HG02938 (cell line): ENCODE data around the gene ABL1.

Experiments used
- ATAC-seq: cut with Tn5 transposase; IDR thresholded peaks from one replicate; pipeline ENCODE4 v1.9.1; 2021; ENCODE audit warnings: mild to moderate bottlenecking, moderate library complexity; ENCODE audit not compliant: unreplicated experiment

Gene ABL1

GRCh38 chr9:130870491-130871381 lies 35.7 kb downstream of the ABL1 start:
- ATAC-seq: peak; percentile 69

GRCh38 chr9:130871395-130872062 lies 36.5 kb downstream of the ABL1 start:
- no peak for ATAC-seq

- no peak for ATAC-seq
Observed at GRCh38 chr9:130872093-130872492, 37.0 kb downstream of the ABL1 start.

- no peak for ATAC-seq
Observed at GRCh38 chr9:130872508-130872907, 37.5 kb downstream of the ABL1 start.

- no peak for ATAC-seq
Observed at GRCh38 chr9:130872912-130873503, 38.0 kb downstream of the ABL1 start.

- no peak for ATAC-seq
Observed at GRCh38 chr9:130873966-130874365, 38.9 kb downstream of the ABL1 start.

GRCh38 chr9:130874783-130875182 lies 39.7 kb downstream of the ABL1 start:
- ATAC-seq: no peak

- no peak for ATAC-seq
Observed at GRCh38 chr9:130877300-130877699, 42.2 kb downstream of the ABL1 start.

GRCh38 chr9:130878295-130878694 lies 43.2 kb downstream of the ABL1 start:
- ATAC-seq: no peak

GRCh38 chr9:130879863-130880411 lies 44.9 kb downstream of the ABL1 start:
- no peak for ATAC-seq

- ATAC-seq: no peak
Observed at GRCh38 chr9:130880599-130881220, 45.7 kb downstream of the ABL1 start.

GRCh38 chr9:130881516-130881915 lies 46.5 kb downstream of the ABL1 start:
- no peak for ATAC-seq

GRCh38 chr9:130882696-130883225 lies 47.7 kb downstream of the ABL1 start:
- no peak for ATAC-seq

- no peak for ATAC-seq
Observed at GRCh38 chr9:130883479-130883878, 48.4 kb downstream of the ABL1 start.

GRCh38 chr9:130884111-130884531 lies 49.1 kb downstream of the ABL1 start:
- ATAC-seq: no peak

GRCh38 chr9:130884542-130885483 lies 49.8 kb downstream of the ABL1 start:
- no peak for ATAC-seq

- no peak for ATAC-seq
Observed at GRCh38 chr9:130885484-130886375, 50.7 kb downstream of the ABL1 start.

GRCh38 chr9:130886981-130887380 lies 51.9 kb downstream of the ABL1 start:
- no peak for ATAC-seq
